Measurements from ENCODE around the gene DUSP2.

DUSP2 gene

GRCh38 chr2:96118698-96119388 lies 26.4 kb downstream of the DUSP2 start:
- TF ChIP-seq CTCF (IDR thresholded peaks at IDR 0.05; ENCODE audit: low read depth, low read length) = no peak
- H3K4me3 ChIP-seq (ENCODE audit: low read depth, low read length) = no peak overlapping the region

GRCh38 chr2:96117701-96118588 lies 27.3 kb downstream of the DUSP2 start:
- no peak overlapping the region for H3K4me3 ChIP-seq (ENCODE audit: low read depth, low read length)
- no peak for TF ChIP-seq CTCF (IDR thresholded peaks at IDR 0.05; ENCODE audit: low read depth, low read length)

GRCh38 chr2:96116879-96117533 lies 28.2 kb downstream of the DUSP2 start:
- peak; percentile 28; the same call in 1 of the 2 replicates for TF ChIP-seq CTCF (IDR thresholded peaks at IDR 0.05; ENCODE audit: low read depth, low read length)
- H3K4me3 ChIP-seq (ENCODE audit: low read depth, low read length) = peak overlapping the region; percentile 24; the same call in 1 of the 2 replicates

- no peak for TF ChIP-seq CTCF (IDR thresholded peaks at IDR 0.05; ENCODE audit: low read depth, low read length)
- H3K4me3 ChIP-seq (ENCODE audit: low read depth, low read length) = peak within 1 kb of the TSS; percentile 24; the same call in 1 of the 2 replicates
Measured at GRCh38 chr2:96116424-96116878, 28.8 kb downstream of the DUSP2 start, which contains the start of gene ADRA2B. Gene ADRA2B, minus strand, starts transcription at chr2:96116571. Its CDS starts 422 bp downstream, at chr2:96116149.

GRCh38 chr2:96115631-96116423 lies 29.4 kb downstream of the DUSP2 start:
- TF ChIP-seq CTCF (IDR thresholded peaks at IDR 0.05; ENCODE audit: low read depth, low read length) = no peak
- no peak overlapping the region; the same call in 1 of the 2 replicates for H3K4me3 ChIP-seq (ENCODE audit: low read depth, low read length)

GRCh38 chr2:96114903-96115581 lies 30.2 kb downstream of the DUSP2 start:
- no peak for TF ChIP-seq CTCF (IDR thresholded peaks at IDR 0.05; ENCODE audit: low read depth, low read length)
- no peak overlapping the region for H3K4me3 ChIP-seq (ENCODE audit: low read depth, low read length)
